ENCODE data around the gene RANBP10.

RANBP10 gene

GRCh38 chr16:67726106-67727034 is 80.0 kb downstream of the RANBP10 start:
- no peak for DNase-seq
- intact Hi-C loops (cut with DNase I): no loop called here

DNA sequence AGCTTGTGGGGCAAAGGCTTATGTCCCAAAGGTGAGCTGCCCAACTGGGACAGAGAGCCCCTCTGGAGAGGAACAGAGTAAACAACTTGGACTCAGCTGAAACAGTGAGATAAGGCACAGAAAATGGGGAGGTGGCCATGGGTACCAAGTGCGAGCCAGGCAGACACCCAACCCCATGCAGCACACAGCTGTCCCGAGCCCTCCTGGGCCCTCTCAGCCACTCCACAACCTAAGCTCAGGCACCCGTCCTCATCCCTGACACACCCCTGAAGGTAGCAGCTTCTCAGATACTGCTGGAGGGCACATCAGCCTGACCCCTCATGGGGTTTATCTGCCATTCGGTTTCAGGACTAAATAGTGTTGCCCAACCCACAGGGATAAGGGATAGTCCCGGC is 82.5 kb downstream of the RANBP10 start:
- intact Hi-C loops (cut with DNase I): loop anchor here (5.0 kb wide), 1 partner anchor 57 kb away; the partner anchor contains the start of genes C16orf86 and ENKD1
- peak in 1 of 10 donors; percentile 20 for DNase-seq

- DNase-seq: peak in 1 of 10 donors; percentile 71
Measured at GRCh38 chr16:67723151-67723910, 83.0 kb downstream of the RANBP10 start.

DNA sequence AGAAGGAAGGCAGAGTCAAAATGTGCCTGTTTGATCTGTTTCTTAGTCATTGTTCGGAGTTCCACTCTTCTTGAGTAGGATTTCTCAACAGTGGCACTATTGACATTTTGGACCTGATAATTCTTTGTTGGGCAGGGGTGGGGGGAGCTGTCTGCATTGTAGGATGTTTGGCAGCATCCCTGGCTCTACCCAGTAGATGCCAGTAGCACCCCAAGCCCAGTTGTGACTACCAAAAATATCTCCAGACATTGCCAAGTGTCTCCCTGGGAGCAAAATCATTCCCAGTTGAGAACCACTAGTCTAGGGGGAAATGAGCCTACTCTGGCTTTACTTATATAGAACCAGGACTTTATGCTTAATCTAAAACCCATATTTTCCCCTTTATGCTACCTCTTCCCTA is 86.1 kb downstream of the RANBP10 start:
- intact Hi-C loops (cut with DNase I): loop anchor here (5.0 kb wide), 1 partner anchor 53 kb away; the partner anchor contains the start of genes C16orf86 and ENKD1

More at GRCh38 chr16:67723151-67723910, 83.0 kb downstream of the RANBP10 start:
- intact Hi-C loops (cut with DNase I): loop anchor here (5.0 kb wide), 1 partner anchor 56 kb away; the partner anchor contains the start of genes C16orf86 and ENKD1

DNA sequence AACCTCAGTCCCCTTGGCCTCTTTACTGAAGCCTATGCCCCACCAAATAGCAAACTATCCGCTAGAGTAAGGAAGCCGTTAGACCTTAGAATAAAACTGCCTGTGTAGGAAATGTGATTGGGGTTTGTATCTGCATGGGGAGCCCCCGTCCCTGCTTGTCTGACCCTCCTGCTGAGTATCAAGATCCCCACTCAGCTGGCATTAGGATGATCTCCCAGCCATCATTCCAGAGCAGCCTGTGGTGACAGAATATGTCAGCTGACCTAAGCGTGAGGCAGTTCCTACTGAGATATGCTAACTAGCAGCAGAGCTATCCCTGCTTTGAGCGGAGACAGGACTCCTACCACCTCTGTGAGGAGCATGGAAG is 86.6 kb downstream of the RANBP10 start:
- intact Hi-C loops (cut with DNase I): loop anchor here (2.0 to 5.0 kb wide), 2 partner anchors 52 to 87 kb away; partner anchors contain the start of genes C16orf86, ENKD1, RANBP10 and TSNAXIP1
- peak in 7 of 10 donors; percentile 26 to 85 (median 49) for DNase-seq

More for the DNA sequence above, 86.1 kb downstream of the RANBP10 start:
- no peak for DNase-seq

DNA sequence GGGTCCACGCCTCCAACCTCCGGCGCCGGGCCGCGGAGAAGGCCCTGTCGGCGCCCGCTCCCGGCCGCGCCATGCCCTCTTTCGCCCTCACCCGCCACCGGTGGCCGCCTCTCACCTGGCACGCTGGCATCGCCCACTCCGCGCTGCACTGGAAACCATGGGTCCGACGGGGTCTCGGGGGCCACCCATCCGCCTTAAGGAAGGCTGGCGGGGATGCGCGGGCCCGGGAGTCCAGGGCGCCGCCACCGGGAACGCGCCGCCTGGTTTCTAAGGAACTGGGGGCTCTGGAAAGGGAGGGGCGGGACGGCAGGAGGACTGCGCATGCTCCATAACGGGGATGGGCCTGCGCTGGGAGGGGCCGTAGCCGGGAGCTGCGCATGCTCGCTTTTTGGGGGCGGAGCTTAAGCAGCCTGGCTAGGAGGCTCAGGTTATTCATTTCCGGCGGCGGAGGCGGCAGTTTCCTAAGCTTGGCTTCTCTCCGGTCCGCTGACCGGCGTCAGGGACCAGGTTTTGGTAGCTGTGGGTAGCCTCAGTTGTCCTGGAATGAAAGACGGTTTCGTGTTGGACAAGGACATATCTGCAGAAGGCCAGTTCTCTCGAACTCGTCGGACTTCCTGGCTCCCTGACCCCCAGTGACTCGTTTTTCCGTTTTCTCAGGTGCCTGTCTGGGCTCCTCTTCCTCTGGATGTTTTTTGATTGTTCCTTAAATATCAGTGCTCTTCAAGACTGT is 87.1 kb downstream of the RANBP10 start, which contains the start of gene GFOD2:
GFOD2 (minus strand) TSS at position 269 of the 730 bp plus-strand sequence. CDS start 33,601 bp downstream, outside the sequence.
- DNase-seq: peak; percentile 94 to 99 (median 98)

GRCh38 chr16:67718668-67719047 is 87.7 kb downstream of the RANBP10 start:
- intact Hi-C loops (cut with DNase I): loop anchor here (2.0 kb wide), 1 partner anchor 88 kb away; the partner anchor contains the start of genes RANBP10 and TSNAXIP1
- peak in 4 of 10 donors; percentile 18 to 89 (median 48) for DNase-seq

More for the DNA sequence above, 87.1 kb downstream of the RANBP10 start, which contains the start of gene GFOD2:
- intact Hi-C loops (cut with DNase I): loop anchor here (2.0 kb wide), 1 partner anchor 88 kb away; the partner anchor contains the start of genes RANBP10 and TSNAXIP1

- DNase-seq: no peak
- intact Hi-C loops (cut with DNase I): no loop called here
Measured at GRCh38 chr16:67716097-67716496, 90.3 kb downstream of the RANBP10 start.

DNA sequence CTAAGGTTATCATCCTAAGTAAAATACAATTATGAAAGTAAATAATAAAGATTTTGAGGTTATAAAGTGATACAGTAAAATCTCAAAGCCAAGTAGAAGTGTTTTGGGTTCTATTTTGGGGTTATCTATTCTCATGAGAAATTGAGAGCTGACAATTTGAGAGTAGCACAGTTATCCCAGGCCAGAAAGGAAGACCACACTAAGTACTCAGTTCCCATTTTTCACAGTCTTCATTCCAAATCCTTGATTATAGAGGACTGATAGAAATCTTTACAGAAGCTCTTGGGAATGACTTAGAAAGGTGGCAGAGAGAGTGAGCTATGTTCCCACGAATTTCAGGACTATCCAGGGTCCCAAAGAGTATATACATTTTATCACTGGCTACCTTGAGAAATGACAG is 91.8 kb downstream of the RANBP10 start:
- DNase-seq: no peak
- intact Hi-C loops (cut with DNase I): no loop called here

DNA sequence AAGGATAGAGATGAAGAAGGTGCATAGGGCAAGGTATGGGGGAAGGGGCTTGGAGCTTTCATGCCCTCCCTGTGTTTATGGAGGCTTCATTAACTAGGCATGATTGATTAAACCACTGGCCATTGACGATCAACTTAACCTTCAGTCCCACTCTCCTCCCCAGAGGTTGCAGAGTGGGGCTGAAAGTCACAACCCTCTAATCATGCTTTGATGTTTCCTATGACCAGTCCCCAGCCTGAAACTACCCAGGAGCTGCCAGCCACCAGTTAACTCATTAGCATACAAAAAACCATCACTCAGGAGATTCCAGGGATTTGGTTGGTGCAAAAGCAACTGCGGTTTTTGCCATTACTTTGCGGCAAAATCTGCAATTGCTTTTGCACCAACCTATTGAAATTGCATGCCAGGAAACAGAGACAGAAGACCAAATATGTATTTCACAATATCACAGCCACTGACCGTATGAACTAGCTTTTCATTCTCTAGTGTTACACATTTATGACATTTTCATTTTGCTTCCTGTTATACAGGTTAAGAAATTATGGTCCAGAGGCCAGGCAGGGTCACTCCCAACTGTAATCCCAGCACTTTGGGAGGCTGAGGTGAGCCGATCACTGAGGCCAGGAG is 92.6 kb downstream of the RANBP10 start:
- peak in 1 of 10 donors; percentile 7 for DNase-seq
- intact Hi-C loops (cut with DNase I): no loop called here

- DNase-seq: no peak
- intact Hi-C loops (cut with DNase I): no loop called here
Measured at GRCh38 chr16:67710607-67711006, 95.8 kb downstream of the RANBP10 start.

DNA sequence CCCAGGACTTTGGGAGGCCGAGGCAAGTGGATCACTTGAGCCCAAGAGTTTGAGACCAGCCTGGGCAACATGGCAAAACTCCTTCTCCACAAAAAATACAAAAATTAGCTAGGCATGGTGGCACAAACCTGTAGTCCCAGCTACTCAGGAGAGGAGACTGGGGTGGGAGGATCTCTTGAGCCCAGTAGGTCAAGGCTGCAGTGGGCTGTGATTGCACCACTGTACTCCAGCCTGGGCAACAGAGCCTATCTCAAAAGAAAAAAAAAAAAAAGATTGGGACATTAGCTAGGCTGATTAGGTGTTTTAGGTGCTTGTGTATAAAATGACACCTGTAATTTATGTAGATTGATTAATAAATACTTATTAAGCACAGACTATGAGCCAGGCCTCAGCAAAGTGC is 97.3 kb downstream of the RANBP10 start:
- intact Hi-C loops (cut with DNase I): no loop called here
- DNase-seq: no peak

DNA sequence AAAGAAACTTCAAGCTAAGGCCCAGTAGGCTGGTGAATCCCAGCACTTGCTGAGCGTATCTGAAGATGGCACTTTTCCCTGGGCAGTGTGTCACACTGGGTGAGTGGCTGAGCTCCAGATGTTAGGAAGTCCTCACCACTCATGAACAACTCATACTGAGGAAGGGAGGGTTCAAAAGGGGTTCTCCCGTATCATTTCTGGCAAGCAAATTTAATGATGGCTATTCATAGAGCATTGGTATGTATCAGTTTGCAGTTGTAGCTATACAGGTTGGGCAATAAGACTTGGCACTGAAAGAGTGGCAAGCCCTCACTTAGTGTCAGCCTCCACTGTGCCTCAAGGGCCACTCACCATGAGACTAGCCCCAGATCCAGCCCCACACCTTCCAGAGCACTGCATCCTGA is 98.0 kb downstream of the RANBP10 start:
- intact Hi-C loops (cut with DNase I): no loop called here
- no peak for DNase-seq

GRCh38 chr16:67707790-67708189 is 98.6 kb downstream of the RANBP10 start:
- intact Hi-C loops (cut with DNase I): no loop called here
- peak in 1 of 10 donors; percentile 48 for DNase-seq

GRCh38 chr16:67707210-67707609 is 99.2 kb downstream of the RANBP10 start:
- intact Hi-C loops (cut with DNase I): no loop called here
- DNase-seq: no peak

- intact Hi-C loops (cut with DNase I): no loop called here
- DNase-seq: no peak
Measured at GRCh38 chr16:67704110-67704509, 102.2 kb downstream of the RANBP10 start.

GRCh38 chr16:67703626-67704025 is 102.7 kb downstream of the RANBP10 start:
- intact Hi-C loops (cut with DNase I): no loop called here
- no peak for DNase-seq

- DNase-seq: no peak
- intact Hi-C loops (cut with DNase I): no loop called here
Measured at GRCh38 chr16:67702130-67702529, 104.2 kb downstream of the RANBP10 start.

GRCh38 chr16:67701420-67701819 is 104.9 kb downstream of the RANBP10 start:
- no peak for DNase-seq
- intact Hi-C loops (cut with DNase I): no loop called here

Measured in posterior cingulate gyrus (tissue), 11 donors.